Measurements from ENCODE around the gene RALGAPA1. TPM values are rescaled to one million over a fixed set of nuclear protein-coding genes. Genes with fewer than 3 reads are reported as not detected.
"Not testable (repeated sequence)": the region's sequence is repeated elsewhere in the genome, so short reads cannot be mapped to it uniquely, and the experiment has no call there.

The RALGAPA1 gene
- polyA plus RNA-seq, 4 donors, result 35.9 to 45.1 (median 42.2) TPM

DNA sequence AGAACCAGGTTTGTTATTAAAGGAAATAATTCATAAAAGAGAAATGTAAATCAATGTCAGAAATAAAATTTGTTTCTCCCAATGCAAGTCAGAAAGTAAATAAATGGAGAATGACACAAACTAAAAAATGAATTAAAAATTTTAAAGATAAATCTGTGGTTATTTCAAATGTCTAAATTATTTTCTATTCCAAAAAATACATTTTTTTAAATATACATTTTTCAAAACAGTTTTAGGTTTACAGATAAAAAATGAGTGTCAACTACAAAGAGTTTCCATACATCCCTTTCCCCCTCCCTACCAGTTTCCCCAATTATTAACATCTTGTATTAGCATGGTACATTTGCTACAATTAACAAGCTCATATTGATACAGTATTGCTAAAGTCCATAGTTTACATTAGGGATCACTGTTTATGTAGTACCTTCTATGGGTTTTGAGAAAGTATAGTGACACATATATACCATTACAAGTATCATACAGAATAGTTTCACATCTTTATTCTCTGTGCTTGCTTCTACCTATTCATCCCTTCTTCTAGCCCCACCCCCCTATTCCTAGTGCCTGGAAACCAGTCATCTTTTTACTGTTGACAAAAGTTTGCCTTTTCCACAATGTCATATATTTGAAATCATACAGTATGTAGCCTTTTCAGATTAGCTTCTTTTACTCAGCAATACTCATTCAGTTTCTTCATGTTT is 104.2 kb downstream of the RALGAPA1 start:
- no peak for DNase-seq (ENCODE audit: low read depth in 4 of 4, low spot score in 3 of 4)

DNA sequence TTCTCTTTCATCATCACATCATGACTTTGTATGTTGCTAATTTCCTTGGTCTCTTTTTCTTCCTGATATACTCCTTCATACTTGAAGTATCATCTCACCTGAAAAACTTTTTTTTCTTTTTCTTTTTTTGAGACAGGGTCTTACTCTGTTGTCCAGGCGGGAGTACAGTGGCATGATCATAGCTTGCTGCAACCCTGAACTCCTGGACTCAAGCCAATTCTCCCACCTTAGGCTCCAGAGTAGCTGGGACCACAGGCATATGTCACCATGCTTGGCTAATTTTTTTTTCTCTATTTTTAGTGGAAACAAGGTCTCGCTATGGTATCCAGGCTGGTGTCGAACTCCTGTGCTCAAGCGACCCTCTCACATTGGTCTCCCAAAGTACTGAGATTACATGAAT is 107.6 kb downstream of the RALGAPA1 start:
- no peak for DNase-seq (ENCODE audit: low read depth in 4 of 4, low spot score in 3 of 4)

DNA sequence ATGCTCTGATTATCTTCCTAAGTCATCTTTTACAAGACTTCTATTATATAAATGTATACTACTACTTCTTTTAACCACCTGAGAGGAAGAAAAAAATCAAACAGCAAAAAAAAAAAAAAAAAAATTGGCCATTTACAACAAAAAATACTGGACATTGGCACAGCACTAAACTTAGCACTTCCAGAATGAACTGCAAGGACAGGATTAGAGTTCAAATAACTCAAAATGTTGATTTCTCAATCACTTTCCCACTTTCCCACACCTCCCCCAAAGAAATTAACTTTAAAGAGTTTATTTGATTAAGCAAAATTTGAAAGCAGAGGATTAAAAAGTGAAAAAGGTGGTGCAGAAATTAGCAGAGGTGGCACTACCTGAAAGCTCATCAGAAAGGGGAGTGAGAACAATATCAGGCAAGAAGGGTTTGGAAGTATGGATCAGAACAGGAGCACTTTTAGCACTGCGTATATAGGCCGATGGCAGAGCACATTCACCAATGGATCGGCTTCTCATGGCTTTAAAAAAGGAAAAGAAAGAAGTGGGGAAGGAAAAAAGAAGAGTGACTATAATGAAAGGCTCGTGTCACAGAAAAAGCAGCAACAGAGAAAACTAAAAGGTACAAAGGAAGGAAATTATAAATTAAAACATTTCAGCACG is 109.2 kb downstream of the RALGAPA1 start:
- no peak for DNase-seq (ENCODE audit: low read depth in 4 of 4, low spot score in 3 of 4)

DNA sequence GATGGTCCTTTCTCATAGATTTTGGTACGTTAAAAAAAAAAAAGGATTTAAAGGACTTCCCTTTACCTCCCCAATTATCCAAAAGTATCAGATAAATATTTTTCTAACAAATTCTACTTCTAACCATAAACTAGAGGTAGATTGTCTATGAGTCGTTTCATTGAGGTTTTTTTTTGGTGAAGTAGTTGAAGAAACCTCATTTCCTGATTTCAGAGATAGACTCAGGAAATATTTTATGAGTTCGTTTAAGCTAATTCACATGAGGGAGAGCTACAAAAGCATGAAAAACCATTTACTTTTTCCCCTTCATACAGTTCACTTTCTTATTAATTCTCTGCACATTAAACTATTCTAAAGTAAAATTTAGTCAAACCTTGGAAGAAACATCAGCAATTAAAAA is 112.5 kb downstream of the RALGAPA1 start:
- DNase-seq (ENCODE audit: low read depth in 4 of 4, low spot score in 3 of 4), result no peak

DNA sequence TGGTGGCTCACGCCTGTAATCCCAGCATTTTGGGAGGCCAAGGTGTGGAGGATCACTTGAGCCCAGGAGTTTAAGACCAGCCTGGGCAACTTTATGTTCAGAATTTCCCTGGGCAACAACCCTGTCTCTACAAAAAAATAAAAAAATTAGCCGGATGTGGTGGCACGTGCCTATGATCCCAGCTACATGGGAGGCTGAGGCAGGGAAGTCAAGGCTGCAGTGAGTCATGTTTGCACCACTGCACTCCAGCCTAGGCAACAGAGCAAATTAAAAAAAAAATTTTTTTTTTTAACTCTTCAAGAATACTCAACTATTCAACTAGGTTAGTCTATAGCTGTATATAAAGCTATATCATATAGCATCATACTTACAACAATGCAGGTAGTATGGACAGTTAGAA is 113.0 kb downstream of the RALGAPA1 start:
- no peak for DNase-seq (ENCODE audit: low read depth in 4 of 4, low spot score in 3 of 4)

DNA sequence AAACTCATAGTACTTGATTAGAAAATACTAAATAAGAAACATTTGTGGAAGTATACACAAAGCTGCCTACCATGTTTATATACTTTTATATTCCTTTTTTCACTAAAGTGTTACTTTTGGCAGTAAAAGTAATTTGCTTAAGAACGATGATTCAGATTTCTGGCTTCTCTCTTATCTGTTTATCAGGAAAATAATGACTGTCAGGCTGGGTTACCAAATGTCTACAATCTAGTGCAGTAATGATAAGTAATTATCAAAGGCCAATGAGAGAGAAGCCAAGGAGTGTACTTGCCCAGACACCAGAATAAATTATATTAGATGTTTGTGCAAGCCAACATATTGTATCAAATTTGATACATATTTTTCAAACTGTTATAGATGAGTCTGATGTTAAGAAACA is 113.4 kb downstream of the RALGAPA1 start:
- DNase-seq (ENCODE audit: low read depth in 4 of 4, low spot score in 3 of 4), result no peak

DNA sequence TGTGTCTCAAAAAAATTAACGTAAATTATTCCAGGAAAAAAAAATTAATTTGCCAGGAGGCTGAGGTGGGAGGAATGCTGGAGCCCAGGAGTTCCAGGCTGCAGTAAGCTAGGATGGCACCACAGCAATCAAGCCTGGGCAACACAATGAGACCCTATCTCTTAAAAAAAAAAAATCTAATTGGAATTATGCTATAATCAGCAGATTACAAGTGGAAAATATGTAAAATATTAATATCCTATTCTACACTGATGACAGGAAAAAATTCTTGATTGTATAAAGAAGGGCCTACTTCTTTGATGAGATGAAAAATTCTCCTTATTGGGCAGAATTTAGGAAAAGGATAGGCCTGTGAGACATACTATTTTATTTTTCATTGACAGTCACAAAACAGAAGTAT is 114.0 kb downstream of the RALGAPA1 start:
- DNase-seq (ENCODE audit: low read depth in 4 of 4, low spot score in 3 of 4), result no peak

DNA sequence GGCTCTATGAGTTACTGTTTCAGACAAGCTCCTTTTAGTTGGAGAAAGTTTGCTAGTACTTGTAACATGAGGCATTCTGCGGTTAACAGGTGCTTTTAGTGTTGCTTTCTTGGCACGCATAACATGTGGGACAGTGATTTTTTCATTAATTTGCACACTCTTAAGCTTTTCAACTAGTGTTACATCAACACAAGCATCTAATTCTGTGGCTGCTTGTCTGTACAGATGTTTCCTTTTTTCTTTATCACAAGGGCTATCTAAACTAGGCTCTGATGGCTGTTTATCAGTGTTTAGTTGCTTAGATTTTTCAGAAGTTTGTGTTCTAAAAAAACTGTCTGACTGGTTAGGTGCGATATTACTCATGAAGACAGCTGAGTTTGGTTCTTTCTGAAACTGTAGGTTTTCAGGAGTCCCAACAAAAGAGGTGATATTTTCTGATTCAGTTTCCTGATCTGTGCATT is 120.1 kb downstream of the RALGAPA1 start:
- DNase-seq (ENCODE audit: low read depth in 4 of 4, low spot score in 3 of 4), result no peak

DNA sequence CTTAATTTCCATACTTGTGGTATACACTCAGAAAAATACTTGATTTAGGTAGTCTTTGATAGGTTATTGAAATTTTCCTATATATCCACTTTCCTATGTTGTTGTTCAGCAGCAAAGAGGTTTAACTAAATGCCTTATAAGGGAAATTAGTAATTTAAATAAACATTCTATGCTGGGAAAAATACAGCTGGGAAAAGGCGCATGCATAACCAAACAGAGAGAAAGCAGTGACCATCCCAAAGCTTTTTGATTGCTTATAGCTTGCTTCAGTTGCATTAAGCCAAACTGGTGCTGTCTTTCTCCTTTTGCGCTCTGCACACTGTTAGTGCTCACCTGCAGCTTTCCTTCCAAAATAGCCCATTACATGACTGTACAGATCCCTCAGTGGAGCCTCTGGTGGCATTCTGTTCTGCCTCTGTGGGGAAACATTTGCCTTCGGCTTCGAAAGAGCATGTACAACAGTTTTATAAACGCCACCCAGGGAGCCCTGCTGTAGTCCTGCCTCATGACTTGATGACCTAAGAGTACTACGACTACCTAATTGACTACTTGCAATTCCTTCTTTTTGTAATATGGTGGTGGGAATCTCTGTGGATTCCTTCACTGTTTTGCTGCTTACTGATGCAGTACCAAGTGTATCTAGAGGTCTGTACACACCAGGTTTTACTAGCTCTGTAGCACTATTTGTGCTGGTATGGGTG is 120.8 kb downstream of the RALGAPA1 start:
- DNase-seq (ENCODE audit: low read depth in 4 of 4, low spot score in 3 of 4), result no peak

DNA sequence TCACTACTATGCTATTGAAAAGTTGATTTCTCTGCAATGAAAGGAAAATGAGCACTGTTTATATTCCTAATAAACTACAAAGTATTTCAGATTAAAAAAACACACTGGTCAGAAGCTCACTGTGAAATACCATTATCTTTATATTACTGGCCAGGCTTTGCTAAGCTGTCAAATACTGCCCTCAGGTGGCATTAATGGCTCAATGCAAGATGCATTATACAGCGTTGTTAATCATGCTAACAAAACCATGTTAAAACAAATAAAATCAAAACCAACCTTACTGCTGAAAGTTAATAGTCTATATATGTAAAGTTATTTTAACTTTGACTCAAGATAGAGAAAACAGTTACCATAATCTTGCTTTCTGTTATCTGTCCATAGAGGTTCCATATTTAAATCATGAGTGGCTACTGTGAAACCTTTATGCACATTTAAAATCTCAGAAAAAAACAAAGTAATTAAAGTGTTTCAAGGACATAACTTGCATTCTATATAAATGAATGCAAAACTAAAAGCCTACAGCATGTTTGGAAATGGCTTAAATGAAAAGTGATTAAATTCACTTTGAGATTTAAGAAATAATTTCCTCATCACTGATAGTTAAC is 121.7 kb downstream of the RALGAPA1 start:
- peak; percentile 8 to 14 (median 12) for DNase-seq (ENCODE audit: low read depth in 4 of 4, low spot score in 3 of 4)

DNA sequence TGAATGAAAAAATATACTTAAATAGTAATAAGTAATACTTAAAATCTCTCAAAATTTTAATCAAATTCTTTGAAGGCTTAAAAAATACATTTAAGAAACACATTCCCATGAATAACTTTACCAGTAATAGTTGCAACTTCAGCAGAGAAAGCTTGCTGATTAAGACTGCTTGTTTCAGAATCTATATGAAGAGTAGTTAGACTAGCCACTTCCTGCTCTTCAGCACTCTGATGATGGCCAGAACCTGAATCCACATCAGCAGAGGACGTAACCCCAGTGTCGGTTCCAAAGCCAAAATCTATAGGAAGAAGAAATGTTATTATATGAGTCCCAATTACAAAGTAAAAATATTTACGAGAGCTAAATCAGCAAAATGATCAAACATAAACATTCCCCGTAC is 125.4 kb downstream of the RALGAPA1 start:
- DNase-seq (ENCODE audit: low read depth in 4 of 4, low spot score in 3 of 4), result not testable (repeated sequence)

DNA sequence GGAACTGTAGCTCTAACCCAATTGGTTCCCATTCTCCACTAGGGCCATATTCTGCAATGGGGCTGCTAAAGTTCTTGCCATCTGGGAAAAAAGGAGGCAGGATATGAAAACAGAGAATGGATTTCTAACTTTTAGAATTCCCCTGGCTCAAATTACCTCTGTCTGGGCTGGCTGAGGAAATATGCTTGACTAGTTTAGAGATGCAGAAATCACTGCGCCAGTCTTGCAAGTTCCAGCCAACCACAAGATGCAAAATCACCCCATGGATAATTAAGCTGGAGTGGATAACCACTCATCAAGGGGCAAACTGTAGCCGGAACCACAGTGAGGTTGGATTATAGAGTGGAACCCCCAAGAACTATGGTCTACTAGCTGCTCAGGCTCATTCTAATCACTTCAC is 126.3 kb downstream of the RALGAPA1 start:
- no peak for DNase-seq (ENCODE audit: low read depth in 4 of 4, low spot score in 3 of 4)

DNA sequence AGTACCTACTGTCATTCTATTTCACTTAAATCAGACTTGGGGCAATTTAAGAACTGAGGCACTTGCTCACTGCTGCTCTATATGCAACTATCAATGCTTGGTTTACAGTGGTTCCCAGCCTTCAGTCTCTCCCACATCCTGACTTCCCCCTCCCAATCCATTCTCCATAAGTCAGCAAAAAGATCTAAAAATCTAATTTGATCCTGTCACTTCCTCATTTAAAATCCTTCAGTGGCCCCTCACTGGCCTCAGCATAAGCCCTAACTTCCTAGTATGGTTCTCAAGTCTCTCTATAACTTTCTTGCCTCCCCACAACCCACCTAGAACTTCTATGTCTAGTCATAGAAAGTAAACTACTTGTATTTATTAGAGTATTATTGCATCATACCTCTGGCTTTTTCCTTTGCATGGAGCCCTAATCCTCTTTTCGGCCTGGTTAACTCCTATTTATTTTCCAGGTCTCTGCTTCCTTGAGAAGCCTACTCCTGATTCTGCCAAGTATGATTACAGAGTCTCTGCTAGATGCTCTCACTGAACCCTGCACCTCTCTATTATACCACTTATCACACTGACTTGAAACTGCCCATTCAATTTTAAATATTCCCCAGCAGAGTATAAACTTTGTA is 130.6 kb downstream of the RALGAPA1 start:
- DNase-seq (ENCODE audit: low read depth in 4 of 4, low spot score in 3 of 4), result no peak

DNA sequence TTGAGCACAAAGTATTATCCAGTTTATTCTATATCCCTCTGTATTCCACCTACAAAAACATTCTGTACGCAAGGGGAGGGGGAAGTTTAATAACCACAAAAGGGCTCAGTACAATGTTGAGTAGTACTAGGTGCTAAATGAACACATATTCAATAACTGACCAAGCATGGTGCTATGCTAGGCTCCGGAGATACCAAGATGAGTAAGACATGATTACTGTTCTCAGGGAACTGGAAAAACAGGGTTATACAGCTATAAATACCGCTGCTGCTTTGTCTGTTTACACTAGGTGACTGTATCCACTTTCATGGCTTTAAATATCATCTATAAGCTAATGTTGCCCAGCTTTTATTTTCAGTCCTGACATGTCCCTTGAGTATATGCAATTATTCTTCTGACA is 139.3 kb downstream of the RALGAPA1 start:
- DNase-seq (ENCODE audit: low read depth in 4 of 4, low spot score in 3 of 4), result no peak

DNA sequence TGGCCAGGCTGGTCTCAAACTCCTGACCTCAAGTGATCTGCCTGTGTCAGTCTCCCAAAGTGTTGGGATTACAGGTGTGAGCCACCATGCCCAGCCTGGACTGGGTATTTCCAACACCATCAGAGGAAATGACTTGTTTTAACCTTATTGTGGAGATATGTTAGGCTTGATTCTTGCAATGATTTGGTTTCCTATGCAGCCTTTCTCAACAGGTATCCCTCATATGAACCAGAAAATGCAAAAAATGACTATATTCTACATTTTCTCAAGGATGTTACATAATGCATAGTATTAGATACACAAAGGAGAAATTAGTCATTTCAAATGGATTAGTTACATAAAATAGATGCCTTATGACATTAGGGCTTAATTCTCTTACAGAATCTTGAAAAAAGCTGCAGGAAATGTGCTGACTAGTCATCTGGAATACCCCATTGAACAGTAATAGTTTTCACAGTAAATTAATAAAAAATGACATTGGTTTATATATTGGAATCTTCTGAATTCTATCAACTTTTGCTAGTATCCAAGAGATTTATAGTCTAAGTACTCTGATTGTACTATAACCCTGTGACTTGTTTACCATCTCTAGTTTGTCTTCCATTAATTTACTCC is 142.6 kb downstream of the RALGAPA1 start:
- no peak for DNase-seq (ENCODE audit: low read depth in 4 of 4, low spot score in 3 of 4)

DNA sequence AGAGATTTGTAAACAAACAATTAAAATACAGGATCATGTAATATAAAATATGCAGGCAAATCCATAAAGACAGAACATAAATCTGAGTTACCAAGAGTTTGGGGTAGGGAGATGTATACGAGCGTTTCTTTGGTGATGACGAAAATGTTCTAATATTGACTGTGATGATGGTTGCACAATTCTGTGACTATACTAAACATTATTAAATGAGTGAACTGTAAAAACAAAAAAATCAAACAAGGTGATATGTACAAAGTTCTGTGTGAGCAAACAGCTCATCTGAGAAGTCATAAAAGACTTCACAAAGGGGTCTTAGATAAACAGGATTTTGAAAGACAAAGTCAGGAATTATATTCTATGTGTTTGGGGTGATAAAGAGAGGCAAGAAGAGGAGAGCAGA is 147.2 kb downstream of the RALGAPA1 start:
- no peak for DNase-seq (ENCODE audit: low read depth in 4 of 4, low spot score in 3 of 4)

DNA sequence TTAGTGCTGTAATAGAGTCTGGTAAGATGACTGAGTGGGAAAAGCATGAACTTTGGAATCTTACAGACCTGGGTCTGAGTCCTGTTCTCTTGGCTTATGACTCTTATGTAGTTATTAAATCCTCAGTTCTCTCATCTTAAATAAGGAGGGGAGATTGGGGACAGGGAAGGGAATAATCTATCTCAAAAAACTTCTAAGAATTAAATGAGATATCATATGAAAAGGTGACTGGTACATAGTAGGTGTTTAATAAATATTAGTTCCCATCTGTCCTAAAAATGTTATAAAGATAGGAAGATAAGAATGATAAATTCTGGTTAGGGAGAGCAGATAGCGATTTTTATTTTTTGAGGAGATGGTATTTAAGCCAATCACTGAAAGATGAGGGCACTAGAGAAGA is 156.1 kb downstream of the RALGAPA1 start:
- no peak for DNase-seq (ENCODE audit: low read depth in 4 of 4, low spot score in 3 of 4)

DNA sequence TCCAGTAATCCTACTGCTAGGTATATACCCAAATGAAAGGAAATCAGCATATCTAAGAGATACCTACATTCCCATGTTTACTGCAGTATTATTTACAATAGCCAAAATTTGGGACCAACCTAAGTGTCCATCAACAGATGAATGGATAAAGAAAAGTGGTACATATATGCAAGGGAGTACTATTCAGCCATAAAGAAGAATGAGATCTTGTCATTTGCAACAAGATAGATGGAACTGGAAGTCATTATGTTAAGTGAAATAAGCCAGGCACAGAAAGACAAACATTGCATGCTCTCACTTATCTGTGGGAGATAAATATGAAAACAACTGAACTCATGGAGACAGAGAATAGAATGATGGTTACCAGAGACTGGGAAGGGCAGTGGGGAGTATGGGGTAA is 165.6 kb downstream of the RALGAPA1 start:
- DNase-seq (ENCODE audit: low read depth in 4 of 4, low spot score in 3 of 4), result no peak

DNA sequence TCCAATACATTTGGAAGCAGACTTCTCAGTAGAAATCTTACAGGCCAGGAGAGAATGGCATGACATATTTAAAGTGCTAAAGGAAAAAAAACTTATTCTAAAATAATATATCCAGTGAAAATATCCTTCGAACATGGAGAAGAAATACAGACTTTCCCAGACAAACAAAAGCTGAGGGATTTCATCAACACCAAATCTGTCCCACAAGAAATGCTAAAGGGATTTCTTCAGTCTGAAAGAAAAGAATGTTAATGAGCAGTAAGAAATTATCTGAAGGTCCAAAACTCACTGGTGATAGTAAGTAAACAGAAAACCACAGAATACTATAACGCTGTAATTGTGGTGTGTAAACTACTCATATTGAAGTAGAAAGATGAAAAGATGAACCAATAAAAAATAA is 171.2 kb downstream of the RALGAPA1 start:
- DNase-seq (ENCODE audit: low read depth in 4 of 4, low spot score in 3 of 4), result no peak

DNA sequence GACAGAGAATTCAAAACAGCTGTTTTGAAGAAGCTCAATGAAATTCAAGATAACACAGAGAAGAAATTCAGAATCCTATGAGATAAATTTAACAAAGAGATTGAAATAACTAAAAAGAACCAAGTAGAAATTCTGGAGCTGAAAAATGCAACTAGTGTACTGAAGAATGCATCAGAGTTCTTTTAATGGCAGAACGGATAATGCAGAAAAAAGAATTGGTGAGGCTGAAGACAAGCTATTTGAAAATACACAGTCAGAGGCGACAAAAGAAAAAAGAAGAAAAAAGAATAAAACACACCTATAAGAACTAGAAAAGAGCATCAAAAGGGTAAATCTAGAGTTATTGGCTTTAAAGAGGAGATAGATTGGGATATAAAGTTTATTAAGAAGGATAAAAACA is 171.8 kb downstream of the RALGAPA1 start:
- DNase-seq (ENCODE audit: low read depth in 4 of 4, low spot score in 3 of 4), result no peak

DNA sequence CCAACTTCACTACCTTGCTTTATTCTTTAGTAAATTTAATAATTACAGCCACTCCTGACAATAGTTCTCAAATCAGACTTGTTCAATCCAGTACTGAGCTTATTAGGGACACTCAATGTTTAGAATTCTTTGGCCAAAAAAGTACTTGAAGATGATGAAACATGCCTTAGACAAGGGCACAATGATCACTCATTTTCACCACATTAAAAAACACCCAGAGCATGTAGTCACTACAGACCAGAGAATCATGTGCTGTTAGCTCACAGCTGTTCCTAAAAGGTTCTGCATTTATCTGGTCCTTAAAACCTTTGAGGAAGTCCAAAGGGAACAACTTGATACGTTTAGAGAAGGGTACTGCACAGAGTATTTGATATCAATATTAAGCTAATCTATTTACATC is 176.4 kb downstream of the RALGAPA1 start:
- DNase-seq (ENCODE audit: low read depth in 4 of 4, low spot score in 3 of 4), result no peak

Data from right renal pelvis (tissue), 4 donors.